Gastroesophageal sphincter (tissue), 4 donors: ENCODE data around the gene COL12A1. TPM values are rescaled to one million over a fixed set of nuclear protein-coding genes. Genes with fewer than 3 reads are reported as not detected.

ENCODE experiments used
- ATAC-seq: fragments of 150-250 bp; one replicate; pipeline ENCODE4 v1.9.1; 2016; ENCODE audit warnings: mild to moderate bottlenecking, moderate library complexity
- H3K27ac ChIP-seq, 4 donors: fragments of 200-600 bp; sonication (generic) in 3 of 4; 1 replicate in 3 of 4; 2 replicates in 1 of 4; pipeline ENCODE4 v1.5.1; 2016 to 2019
- H3K27me3 ChIP-seq: fragments of 200-600 bp; sonication (generic); one replicate; pipeline ENCODE4 v1.5.1; 2019
- H3K36me3 ChIP-seq, 2 donors: fragments of 200-600 bp; sonication (generic); one replicate each; pipeline ENCODE4 v1.5.1; 2019; ENCODE audit warnings: control low read depth in 1 of 2
- H3K4me1 ChIP-seq, 3 donors: fragments of 200-600 bp; sonication (generic); 1 replicate in 2 of 3; 2 replicates in 1 of 3; pipeline ENCODE4 v1.5.1; 2016 to 2019; ENCODE audit warnings: control low read depth in 2 of 3
- H3K4me3 ChIP-seq, 2 donors: fragments of 200-600 bp; sonication (generic); one replicate each; pipeline ENCODE4 v1.5.1; 2019; ENCODE audit warnings: mild to moderate bottlenecking in 1 of 2, moderate library complexity in 1 of 2
- H3K9me3 ChIP-seq, 3 donors: fragments of 200-600 bp; sonication (generic); one replicate each; pipeline ENCODE4 v1.5.1; 2017 to 2019; ENCODE audit warnings: control low read depth in 2 of 3
- CTCF ChIP-seq, 4 experiments: fragments of 200-600 bp in 2 of 4; fragments of 450-650 bp in 2 of 4; sonication (generic) in 1 of 4; IDR thresholded peaks; one replicate each; pipeline ENCODE4 v1.5.1; 2017 to 2019; ENCODE audit warnings: antibody characterized with exemption in 4 of 4, mild to moderate bottlenecking in 2 of 4, moderate library complexity in 2 of 4
- EP300 ChIP-seq: sonication (generic); formaldehyde crosslinking; IDR thresholded peaks from one replicate; pipeline ENCODE4 v1.6.1; 2017; ENCODE audit warnings: antibody characterized with exemption, mild to moderate bottlenecking
- POLR2A ChIP-seq, 2 donors: fragments of 450-650 bp; IDR thresholded peaks; one replicate each; pipeline ENCODE4 v1.6.1; 2017; ENCODE audit warnings: antibody characterized with exemption in 2 of 2, mild to moderate bottlenecking in 2 of 2, moderate library complexity in 1 of 2
- POLR2AphosphoS5 ChIP-seq: sonication (generic); formaldehyde crosslinking; IDR thresholded peaks from one replicate; pipeline ENCODE4 v1.6.1; 2017; ENCODE audit warnings: antibody characterized with exemption
- WGBS, 2 donors: methylation state at CpG; one replicate each; pipeline ENCODE4 v1.1.5; 2018; ENCODE audit warnings: low coverage in 1 of 2; 5-methylcytosine and 5-hydroxymethylcytosine counted together
- total RNA-seq, 4 donors: library from RNA; depleted of rRNA; stranded (reverse); fragments of >200 nt; gene quantifications; one replicate each; pipeline ENCODE4 v1.1.0, GENCODE V29; 2016

COL12A1 gene
- total RNA-seq, 4 donors from 2014 or later = 101 to 560 (median 237) TPM

GRCh38 chr6:75065523-75065922, 140.3 kb downstream of the COL12A1 start:
- Histone ChIP-seq H3K36me3 (no peaks in the 10 kb centered on the region), H3K27me3 (no peaks in the 10 kb centered on the region), H3K27ac (no peak overlapping the region), H3K9me3 (no peaks in the 10 kb centered on the region), H3K4me3 (no peak overlapping the region), H3K4me1 (no peaks in the 10 kb centered on the region)
- no peak for TF ChIP-seq CTCF (IDR thresholded peaks at IDR 0.05)
- TF ChIP-seq POLR2A (IDR thresholded peaks at IDR 0.05) = no peak
- TF ChIP-seq POLR2AphosphoS5 = no peak
- no peak for TF ChIP-seq EP300
- ATAC-seq = no peak
- 52 to 67% methylated on average over 2 to 3 of the region's 5 CpGs for WGBS, 2 donors

DNA sequence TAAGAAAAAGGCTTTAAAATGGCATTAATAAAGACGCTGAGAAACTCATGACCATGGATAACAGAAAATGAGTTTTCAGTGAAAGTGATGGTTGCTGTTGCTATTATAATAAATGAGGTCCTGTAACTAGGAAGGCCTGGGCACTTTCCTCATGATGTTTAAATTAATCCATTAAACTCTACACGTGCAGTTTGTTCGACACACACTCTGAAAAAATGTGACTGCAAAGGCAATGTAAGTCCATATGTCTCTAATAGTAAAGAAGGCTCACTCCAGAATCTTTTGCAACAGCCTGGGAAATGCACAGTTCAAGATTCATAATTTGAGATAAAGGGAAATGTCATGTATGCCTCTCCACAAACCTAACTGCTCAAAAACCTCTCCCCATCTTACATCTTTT, 153.4 kb downstream of the COL12A1 start:
- Histone ChIP-seq H3K27ac (no peak overlapping the region), H3K27me3 (no peaks in the 10 kb centered on the region), H3K4me1 (peaks cover 0 to 7% (median 0%) of the 10 kb centered on the region in 3 donors), H3K4me3 (no peak overlapping the region), H3K9me3 (no peaks in the 10 kb centered on the region), H3K36me3 (no peaks in the 10 kb centered on the region)
- ATAC-seq = no peak
- WGBS, 2 donors = 78 to 82% methylated on average over 3 of the region's 3 CpGs
- no peak for TF ChIP-seq POLR2AphosphoS5
- no peak for TF ChIP-seq EP300
- no peak for TF ChIP-seq POLR2A (IDR thresholded peaks at IDR 0.05)
- TF ChIP-seq CTCF (IDR thresholded peaks at IDR 0.05) = no peak

DNA sequence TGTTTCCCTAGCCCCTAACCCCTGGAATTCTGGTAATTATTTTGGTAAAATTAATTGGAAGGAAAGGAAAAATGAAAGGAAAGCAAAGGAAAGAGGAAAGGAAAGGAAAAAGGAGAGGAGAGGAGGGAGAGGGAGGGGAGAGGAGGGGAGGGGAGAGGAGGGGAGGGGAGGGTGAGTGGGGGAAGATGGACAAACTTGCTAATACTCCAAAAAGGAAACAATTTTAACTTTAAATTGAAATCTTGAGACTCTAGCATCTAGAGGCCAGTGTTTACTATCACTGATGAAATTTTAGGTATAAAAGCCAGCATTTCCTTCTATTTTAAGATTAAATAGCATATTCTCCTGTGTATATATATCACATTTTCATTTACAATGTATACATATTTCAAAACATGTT, 156.5 kb downstream of the COL12A1 start:
- ATAC-seq = no peak
- TF ChIP-seq POLR2A (IDR thresholded peaks at IDR 0.05) (no peak), CTCF (IDR thresholded peaks at IDR 0.05) (no peak), POLR2AphosphoS5 (no peak), EP300 (no peak)
- no peaks in the 10 kb centered on the region for H3K27me3 ChIP-seq

GRCh38 chr6:75044846-75045245, 161.0 kb downstream of the COL12A1 start:
- Histone ChIP-seq H3K4me1 (no peaks in the 10 kb centered on the region), H3K4me3 (no peak overlapping the region), H3K27ac (no peak overlapping the region), H3K9me3 (peaks cover 0 to 9% (median 0%) of the 10 kb centered on the region in 3 donors), H3K36me3 (no peaks in the 10 kb centered on the region), H3K27me3 (no peaks in the 10 kb centered on the region)
- no peak for ATAC-seq
- TF ChIP-seq POLR2A (IDR thresholded peaks at IDR 0.05) (no peak), POLR2AphosphoS5 (no peak), EP300 (no peak), CTCF (IDR thresholded peaks at IDR 0.05) (no peak)

More for the DNA sequence above, 156.5 kb downstream of the COL12A1 start:
- Histone ChIP-seq H3K9me3 (no peaks in the 10 kb centered on the region), H3K4me1 (no peaks in the 10 kb centered on the region), H3K4me3 (no peak overlapping the region), H3K36me3 (no peaks in the 10 kb centered on the region), H3K27ac (no peak overlapping the region)

DNA sequence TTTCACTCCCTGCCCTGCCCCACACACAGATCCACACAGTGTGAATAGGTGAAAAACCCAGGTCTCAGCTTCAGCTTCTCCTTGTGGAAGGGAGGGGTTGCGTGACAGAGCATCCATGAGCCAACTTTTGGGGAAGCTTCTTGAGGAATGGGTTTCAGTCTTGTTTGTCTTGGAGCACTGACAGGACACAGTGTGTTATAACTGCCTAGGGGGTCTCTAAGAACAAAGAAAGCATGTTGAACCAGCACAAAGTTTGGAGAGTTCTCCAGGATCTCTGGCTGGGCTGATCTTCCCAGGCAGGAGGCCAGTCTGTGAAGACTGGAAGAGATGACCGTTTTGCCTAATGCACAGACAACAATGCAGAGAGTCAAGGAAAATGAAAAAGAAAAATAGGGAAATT, 164.5 kb downstream of the COL12A1 start:
- H3K4me3 ChIP-seq = no peak overlapping the region
- ATAC-seq = no peak
- H3K27ac ChIP-seq = no peak overlapping the region
- peaks cover 0 to 9% (median 0%) of the 10 kb centered on the region in 3 donors for H3K9me3 ChIP-seq
- H3K27me3 ChIP-seq = no peaks in the 10 kb centered on the region
- no peaks in the 10 kb centered on the region for H3K36me3 ChIP-seq
- TF ChIP-seq POLR2A (IDR thresholded peaks at IDR 0.05) (no peak), EP300 (no peak), CTCF (IDR thresholded peaks at IDR 0.05) (no peak), POLR2AphosphoS5 (no peak)
- no peaks in the 10 kb centered on the region for H3K4me1 ChIP-seq
- 60 to 70% methylated on average over 1 to 2 of the region's 2 CpGs for WGBS, 2 donors

Other genes with a start within 250 kb of the COL12A1 start
- 100 to 1,000 TPM; 148 to 764 (median 376) TPM for gene COX7A2, start 37.7 kb upstream of the COL12A1 start, total RNA-seq
- gene TMEM30A, start 78.7 kb upstream of the COL12A1 start, total RNA-seq = 100 to 1,000 TPM in 2 of 4 donors, 10 to 100 TPM in 2; 90.2 to 125 (median 97.5) TPM